Spleen (tissue), 11 donors: Measurements from ENCODE around the gene ARG1. TPM values are rescaled to one million over a fixed set of nuclear protein-coding genes. Genes with fewer than 3 reads are reported as not detected.
A peak's percentile ranks its signal among the peaks of the same experiment; 100 is the strongest.

Experiments
- DNase-seq: peaks from one replicate; pipeline ENCODE4 v3.0.0-alpha.2; 2020
- H3K27ac ChIP-seq, 8 donors: fragments of 200-600 bp; sonication (generic) in 7 of 8; 1 replicate in 4 of 8; 2 replicates in 4 of 8; pipeline versions ENCODE4 v1.5.0 to v1.8.0; 2016 to 2021; ENCODE audit warnings: inconsistent platforms in 4 of 8, mild to moderate bottlenecking in 4 of 8, moderate library complexity in 1 of 8
- H3K27me3 ChIP-seq, 7 donors: fragments of 200-600 bp; sonication (generic) in 6 of 7; replicated peaks in 1 of 7; 1 replicate in 4 of 7; 2 replicates in 3 of 7; pipeline versions ENCODE4 v1.5.0 to v1.8.0; 2016 to 2021; ENCODE audit warnings: inconsistent platforms in 3 of 7, mild to moderate bottlenecking in 1 of 7
- H3K36me3 ChIP-seq, 6 donors: fragments of 200-600 bp; sonication (generic) in 5 of 6; 1 replicate in 4 of 6; 2 replicates in 2 of 6; pipeline versions ENCODE4 v1.5.0 to v1.8.0; 2016 to 2021; ENCODE audit warnings: inconsistent platforms in 2 of 6
- H3K4me1 ChIP-seq, 6 donors: fragments of 200-600 bp; sonication (generic) in 5 of 6; 1 replicate in 3 of 6; 2 replicates in 3 of 6; pipeline versions ENCODE4 v1.5.0 to v1.8.0; 2016 to 2021; ENCODE audit warnings: inconsistent platforms in 3 of 6
- H3K4me3 ChIP-seq, 8 donors: fragments of 200-600 bp; sonication (generic) in 7 of 8; 1 replicate in 4 of 8; 2 replicates in 4 of 8; pipeline versions ENCODE4 v1.5.0 to v1.8.0; 2016 to 2021; ENCODE audit warnings: inconsistent platforms in 4 of 8, mild to moderate bottlenecking in 4 of 8, moderate library complexity in 2 of 8
- H3K9me3 ChIP-seq, 8 donors: fragments of 200-600 bp; sonication (generic) in 7 of 8; 1 replicate in 4 of 8; 2 replicates in 4 of 8; pipeline versions ENCODE4 v1.5.0 to v1.8.0; 2016 to 2021; ENCODE audit warnings: inconsistent platforms in 4 of 8
- CTCF ChIP-seq, 11 experiments: fragments of 200-600 bp in 7 of 11; fragments of 450-650 bp in 4 of 11; sonication (generic) in 4 of 11; IDR thresholded peaks in 8 of 11; conservative IDR thresholded peaks in 3 of 11; 1 replicate in 7 of 11; 2 replicates in 4 of 11; pipeline versions ENCODE4 v1.4.0 to v1.8.0; 2016 to 2021; ENCODE audit warnings: antibody characterized with exemption in 11 of 11, inconsistent platforms in 4 of 11, mild to moderate bottlenecking in 1 of 11
- POLR2A ChIP-seq, 3 donors: fragments of 450-650 bp; IDR thresholded peaks; one replicate each; pipeline ENCODE4 v1.5.1; 2017; ENCODE audit warnings: antibody characterized with exemption in 3 of 3, mild to moderate bottlenecking in 1 of 3
- POLR2AphosphoS5 ChIP-seq, 3 donors: sonication (generic); formaldehyde crosslinking; IDR thresholded peaks; one replicate each; pipeline ENCODE4 v1.5.1; 2017; ENCODE audit warnings: antibody characterized with exemption in 3 of 3
- WGBS, 5 donors: extraction: QIAGEN DNeasy Blood & Tissue Kit in 3 of 5; methylation state at CpG; one replicate each; pipeline versions ENCODE4 v1.1.5 to v1.1.7; 2013 to 2018; 5-methylcytosine and 5-hydroxymethylcytosine counted together
- intact Hi-C: fragments of 100-400 bp; cut with DNase I; formaldehyde crosslinking; loops from one replicate; pipeline ENCODE4 v1.15.0; 2023; ENCODE audit warnings: low total_unique reads
- polyA plus RNA-seq, 3 donors: library from polyadenylated mRNA; stranded (reverse); fragments of 200-250 nt; gene quantifications; one replicate each; pipeline ENCODE4 v1.2.1, GENCODE V29; 2013
- total RNA-seq, 7 donors: library from RNA; depleted of rRNA in 3 of 7; stranded (reverse); fragments of >200 nt in 3 of 7; fragmentation: NEBNext Ultra II Directional in 4 of 7; extraction: Animal tissue kit (Norgen Biotek cat#: 25700) in 4 of 7; gene quantifications; one replicate each; pipeline versions ENCODE4 v1.1.0 to v1.2.1, GENCODE V29; 2016 to 2021
- donor health status: healthy with polysubstance abuse.
- donor health status: DM: no; HTN: no; CAD: no; lungs with moderate emphysema.
- donor health status: DM: no; HTN: no; CAD: no.
- donor health status: Bipolar disorder and iron deficiency.
- donor health status: healthy.
- donor health status: DM: no; HTN: no; CAD: no.
- donor health status: DM: yes; HTN: yes; CAD: no.

The ARG1 gene
- total and polyA plus RNA-seq, 10 donors, result 2.7 to 67.4 (median 18.5) TPM

- Histone ChIP-seq H3K4me1 (peaks cover 0 to 11% (median 0%) of the 10 kb centered on the region in 6 donors), H3K27ac (peak overlapping the region in 7 of 8 donors; percentile 37 to 88 (median 74)), H3K36me3 (peaks cover 0 to 66% (median 23%) of the 10 kb centered on the region in 6 donors), H3K9me3 (no peaks in the 10 kb centered on the region), H3K4me3 (peak overlapping the region in 2 of 8 donors; percentile 5 to 30), H3K27me3 (no peaks in the 10 kb centered on the region)
- intact Hi-C loops, result no loop called here
- TF ChIP-seq CTCF (IDR thresholded peaks at IDR 0.05 in 8 of 11, conservative IDR thresholded peaks at IDR 0.05 in 3 of 11) (no peak), POLR2AphosphoS5 (IDR thresholded peaks at IDR 0.05) (peak in 1 of 3 donors; percentile 55), POLR2A (IDR thresholded peaks at IDR 0.05) (no peak)
- 60 to 96% (median 81%) methylated on average over 5 of the region's 5 CpGs for WGBS, 5 donors
- no peak for DNase-seq
Observed at GRCh38 chr6:131575834-131576478, 2.9 kb downstream of the ARG1 start.

- H3K9me3 ChIP-seq, result no peaks in the 10 kb centered on the region
- no peak overlapping the region for H3K4me3 ChIP-seq
- H3K27me3 ChIP-seq, result no peaks in the 10 kb centered on the region
- DNase-seq, result no peak
- H3K4me1 ChIP-seq, result no peaks in the 10 kb centered on the region
- H3K36me3 ChIP-seq, result peaks cover 0 to 100% (median 67%) of the 10 kb centered on the region in 6 donors
- intact Hi-C loops, result no loop called here
- no peak overlapping the region for H3K27ac ChIP-seq
- no peak for TF ChIP-seq CTCF (IDR thresholded peaks at IDR 0.05 in 8 of 11, conservative IDR thresholded peaks at IDR 0.05 in 3 of 11)
- no peak for TF ChIP-seq POLR2A (IDR thresholded peaks at IDR 0.05)
- no peak for TF ChIP-seq POLR2AphosphoS5 (IDR thresholded peaks at IDR 0.05)
Observed at GRCh38 chr6:131581523-131581922, 8.5 kb downstream of the ARG1 start.

- no peaks in the 10 kb centered on the region for H3K4me1 ChIP-seq
- TF ChIP-seq CTCF (IDR thresholded peaks at IDR 0.05 in 8 of 11, conservative IDR thresholded peaks at IDR 0.05 in 3 of 11), result no peak
- TF ChIP-seq POLR2A (IDR thresholded peaks at IDR 0.05), result no peak
- H3K36me3 ChIP-seq, result peaks cover 0 to 100% (median 89%) of the 10 kb centered on the region in 6 donors
- H3K27me3 ChIP-seq, result no peaks in the 10 kb centered on the region
- H3K27ac ChIP-seq, result no peak overlapping the region
- H3K4me3 ChIP-seq, result no peak overlapping the region
- intact Hi-C loops, result no loop called here
- H3K9me3 ChIP-seq, result no peaks in the 10 kb centered on the region
- DNase-seq, result no peak
- WGBS, 5 donors, result 93 to 98% (median 97%) methylated on average over 4 of the region's 4 CpGs
Observed at GRCh38 chr6:131586543-131586942, 13.5 kb downstream of the ARG1 start.

- Histone ChIP-seq H3K36me3 (peaks cover 0 to 100% (median 92%) of the 10 kb centered on the region in 6 donors), H3K4me3 (no peak overlapping the region), H3K27ac (no peak overlapping the region), H3K9me3 (no peaks in the 10 kb centered on the region), H3K27me3 (no peaks in the 10 kb centered on the region), H3K4me1 (no peaks in the 10 kb centered on the region)
- 95 to 99% (median 98%) methylated on average over 4 of the region's 4 CpGs for WGBS, 5 donors
- TF ChIP-seq POLR2A (IDR thresholded peaks at IDR 0.05) (no peak), CTCF (IDR thresholded peaks at IDR 0.05 in 8 of 11, conservative IDR thresholded peaks at IDR 0.05 in 3 of 11) (no peak), POLR2AphosphoS5 (IDR thresholded peaks at IDR 0.05) (no peak)
- no peak for DNase-seq
- intact Hi-C loops, result no loop called here
Observed at GRCh38 chr6:131587909-131588308, 14.9 kb downstream of the ARG1 start.
